ENCODE data around the gene FHOD3.

DNA sequence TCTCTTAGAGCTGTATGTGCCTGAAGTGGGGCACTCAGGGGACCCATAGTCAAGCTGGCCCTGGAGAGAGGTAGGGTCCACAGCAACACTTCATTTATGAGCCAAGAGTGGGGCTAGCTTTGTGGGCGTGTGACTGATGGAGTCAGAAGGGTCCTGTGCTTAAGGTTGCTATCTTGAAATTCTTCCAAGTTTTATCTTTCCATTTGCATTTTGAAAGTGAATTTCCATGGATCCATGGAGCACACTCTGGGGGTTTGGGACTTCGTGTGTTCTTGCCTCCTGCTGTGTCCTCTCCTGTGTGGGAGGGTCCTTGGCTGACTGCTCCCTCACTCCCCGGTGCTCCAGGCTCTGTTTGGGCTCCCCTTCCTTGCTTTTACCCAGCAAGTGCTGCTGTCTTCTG lies 50.8 kb downstream of the FHOD3 start:
- TF ChIP-seq, protein P1, sequence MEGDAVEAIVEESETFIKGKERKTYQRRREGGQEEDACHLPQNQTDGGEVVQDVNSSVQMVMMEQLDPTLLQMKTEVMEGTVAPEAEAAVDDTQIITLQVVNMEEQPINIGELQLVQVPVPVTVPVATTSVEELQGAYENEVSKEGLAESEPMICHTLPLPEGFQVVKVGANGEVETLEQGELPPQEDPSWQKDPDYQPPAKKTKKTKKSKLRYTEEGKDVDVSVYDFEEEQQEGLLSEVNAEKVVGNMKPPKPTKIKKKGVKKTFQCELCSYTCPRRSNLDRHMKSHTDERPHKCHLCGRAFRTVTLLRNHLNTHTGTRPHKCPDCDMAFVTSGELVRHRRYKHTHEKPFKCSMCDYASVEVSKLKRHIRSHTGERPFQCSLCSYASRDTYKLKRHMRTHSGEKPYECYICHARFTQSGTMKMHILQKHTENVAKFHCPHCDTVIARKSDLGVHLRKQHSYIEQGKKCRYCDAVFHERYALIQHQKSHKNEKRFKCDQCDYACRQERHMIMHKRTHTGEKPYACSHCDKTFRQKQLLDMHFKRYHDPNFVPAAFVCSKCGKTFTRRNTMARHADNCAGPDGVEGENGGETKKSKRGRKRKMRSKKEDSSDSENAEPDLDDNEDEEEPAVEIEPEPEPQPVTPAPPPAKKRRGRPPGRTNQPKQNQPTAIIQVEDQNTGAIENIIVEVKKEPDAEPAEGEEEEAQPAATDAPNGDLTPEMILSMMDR (conservative IDR thresholded peaks at IDR 0.05) = no peak
- TF ChIP-seq EZH2 (IDR thresholded peaks at IDR 0.05; ENCODE audit: low read depth) = no peak

Data from PC-9 (cell line).